ENCODE results near the gene MAP3K19.

DNA sequence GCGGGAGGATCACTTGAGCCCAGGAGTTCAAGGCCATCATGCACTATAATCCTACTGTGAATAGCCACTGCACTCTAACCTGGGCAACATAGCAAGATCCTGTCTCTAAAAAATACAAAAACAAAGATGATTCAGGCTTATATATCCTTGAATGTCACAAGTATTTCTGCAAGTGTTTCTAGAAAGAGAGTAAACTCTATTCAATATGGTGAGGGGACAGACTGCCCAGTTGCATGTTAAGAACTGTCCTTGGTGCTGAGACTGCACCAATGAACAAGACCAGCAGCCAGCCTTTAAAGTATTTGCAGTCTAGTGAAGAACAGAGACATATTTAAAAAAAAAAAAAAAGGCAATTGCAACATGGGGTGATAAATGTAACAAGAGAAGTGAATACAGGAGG lies 16.4 kb downstream of the MAP3K19 start:
- no peak for TF ChIP-seq CTCF (IDR thresholded peaks at IDR 0.05)
- TF ChIP-seq POLR2A (IDR thresholded peaks at IDR 0.05), result no peak
